ENCODE results near the gene INTS7.

INTS7 gene

DNA sequence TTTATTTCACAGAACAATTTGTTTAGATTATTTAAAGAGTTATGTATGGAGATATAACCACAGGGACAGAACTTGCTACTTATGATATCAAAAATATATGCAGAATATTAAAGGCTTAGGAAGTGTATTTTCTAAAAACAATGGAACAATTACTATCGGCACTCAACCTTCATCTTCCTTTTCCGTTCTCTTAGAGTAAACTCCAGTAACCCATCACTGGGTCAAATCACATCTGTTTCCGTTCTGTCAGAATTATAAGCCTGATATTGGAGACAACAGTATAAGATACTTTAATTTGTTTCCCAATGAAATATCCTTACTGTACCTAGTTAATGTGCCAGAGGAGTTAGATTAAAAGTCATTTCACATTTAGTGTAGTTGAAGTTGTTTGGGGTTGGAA, 32.4 kb upstream of the INTS7 start:
- Histone ChIP-seq H3K27ac (ENCODE audit: low read depth, low read length) (no peak overlapping the region), H3K9ac (ENCODE audit: low read depth in 1 of 2, low read length in 2 of 2) (no peak overlapping the region), H3K4me3 (ENCODE audit: low read depth in 1 of 2, low read length in 2 of 2) (no peak overlapping the region), H3K36me3 (ENCODE audit: control insufficient read depth in 1 of 2, insufficient read depth in 2 of 2, low read length in 2 of 2) (no peaks in the 10 kb centered on the region), H3K27me3 (ENCODE audit: control insufficient read depth in 1 of 2, insufficient read depth in 2 of 2, low read length in 2 of 2) (no peaks in the 10 kb centered on the region), H3K4me1 (ENCODE audit: control insufficient read depth in 1 of 2, insufficient read depth in 2 of 2, low read length in 2 of 2) (no peaks in the 10 kb centered on the region), H3K9me3 (ENCODE audit: control insufficient read depth in 1 of 2, low read length in 2 of 2) (no peaks in the 10 kb centered on the region)

DNA sequence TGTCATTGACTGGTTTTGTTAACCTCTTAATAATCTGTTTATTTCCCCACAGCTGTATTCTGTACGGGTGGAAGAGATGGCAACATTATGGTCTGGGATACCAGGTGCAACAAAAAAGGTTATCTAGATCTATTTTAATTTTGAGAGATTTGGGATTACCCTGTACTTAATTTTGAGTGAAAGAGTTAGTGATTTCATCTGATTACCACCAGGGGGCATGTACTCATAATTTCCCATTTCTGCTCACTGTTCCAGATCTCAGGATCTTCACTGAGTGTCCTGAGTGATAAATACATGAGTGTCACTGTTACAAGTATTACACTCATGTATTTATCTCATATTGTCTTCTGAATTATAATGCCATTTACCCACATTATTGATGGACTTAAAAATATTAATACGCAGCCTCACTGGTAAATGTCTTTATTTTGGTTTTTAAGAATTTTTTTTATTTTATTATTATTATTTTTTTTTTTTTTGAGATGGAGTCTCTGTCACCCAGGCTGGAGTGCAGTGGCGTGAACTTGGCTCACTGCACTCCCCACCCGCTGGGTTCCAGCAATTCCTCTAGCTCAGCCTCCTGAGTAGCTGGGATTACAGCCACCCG, 27.6 kb upstream of the INTS7 start:
- no peaks in the 10 kb centered on the region for H3K27me3 ChIP-seq (ENCODE audit: control insufficient read depth in 1 of 2, insufficient read depth in 2 of 2, low read length in 2 of 2)
- H3K9ac ChIP-seq (ENCODE audit: low read depth in 1 of 2, low read length in 2 of 2), result no peak overlapping the region
- no peak overlapping the region for H3K4me3 ChIP-seq (ENCODE audit: low read depth in 1 of 2, low read length in 2 of 2)
- no peaks in the 10 kb centered on the region for H3K9me3 ChIP-seq (ENCODE audit: control insufficient read depth in 1 of 2, low read length in 2 of 2)
- no peak overlapping the region for H3K27ac ChIP-seq (ENCODE audit: low read depth, low read length)
- no peaks in the 10 kb centered on the region for H3K4me1 ChIP-seq (ENCODE audit: control insufficient read depth in 1 of 2, insufficient read depth in 2 of 2, low read length in 2 of 2)
- H3K36me3 ChIP-seq (ENCODE audit: control insufficient read depth in 1 of 2, insufficient read depth in 2 of 2, low read length in 2 of 2), result no peaks in the 10 kb centered on the region

DNA sequence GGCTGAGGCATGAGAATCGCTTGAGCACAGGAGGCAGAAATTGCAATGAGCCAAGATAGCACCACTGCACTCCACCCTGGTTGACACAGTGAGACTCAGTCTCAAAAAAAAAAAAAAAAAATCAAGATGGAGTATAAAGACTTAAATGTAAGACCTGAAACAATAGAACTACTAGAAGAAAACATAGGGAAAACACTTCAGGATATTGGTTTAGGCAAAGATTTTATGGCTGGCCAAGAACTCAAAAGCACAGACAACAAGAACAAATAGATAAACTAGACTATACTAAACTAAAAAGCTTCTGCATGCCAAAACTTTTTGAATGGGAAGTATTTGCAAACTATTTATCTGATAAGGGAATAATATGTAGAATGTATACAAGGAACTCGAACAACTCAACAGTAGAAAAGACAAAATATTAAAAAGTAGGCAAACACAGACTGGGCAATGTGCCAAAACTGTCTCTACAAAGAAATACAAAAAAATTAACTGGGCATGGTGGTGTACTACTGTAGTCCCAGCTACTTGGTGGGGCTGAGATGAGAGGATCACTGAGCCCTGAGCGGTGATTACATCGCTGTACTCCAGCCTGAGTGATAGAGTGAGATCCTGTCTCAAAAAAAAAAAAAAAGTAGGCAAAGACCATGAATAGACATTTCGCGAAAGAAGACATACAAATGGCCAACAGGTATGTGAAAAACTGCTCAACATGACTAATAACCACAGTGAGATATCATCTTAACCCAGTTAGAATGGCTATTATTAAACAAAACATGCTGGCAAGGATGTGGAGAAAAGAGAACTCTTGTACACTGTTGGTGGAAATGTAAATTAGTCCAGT, 25.5 kb upstream of the INTS7 start:
- H3K4me3 ChIP-seq (ENCODE audit: low read depth in 1 of 2, low read length in 2 of 2), result no peak overlapping the region
- no peaks in the 10 kb centered on the region for H3K27me3 ChIP-seq (ENCODE audit: control insufficient read depth in 1 of 2, insufficient read depth in 2 of 2, low read length in 2 of 2)
- peaks cover 0 to 13% of the 10 kb centered on the region in 2 donors for H3K9me3 ChIP-seq (ENCODE audit: control insufficient read depth in 1 of 2, low read length in 2 of 2)
- H3K9ac ChIP-seq (ENCODE audit: low read depth in 1 of 2, low read length in 2 of 2), result no peak overlapping the region
- no peak overlapping the region for H3K27ac ChIP-seq (ENCODE audit: low read depth, low read length)
- peaks cover 0 to 5% of the 10 kb centered on the region in 2 donors for H3K36me3 ChIP-seq (ENCODE audit: control insufficient read depth in 1 of 2, insufficient read depth in 2 of 2, low read length in 2 of 2)
- H3K4me1 ChIP-seq (ENCODE audit: control insufficient read depth in 1 of 2, insufficient read depth in 2 of 2, low read length in 2 of 2), result no peaks in the 10 kb centered on the region

DNA sequence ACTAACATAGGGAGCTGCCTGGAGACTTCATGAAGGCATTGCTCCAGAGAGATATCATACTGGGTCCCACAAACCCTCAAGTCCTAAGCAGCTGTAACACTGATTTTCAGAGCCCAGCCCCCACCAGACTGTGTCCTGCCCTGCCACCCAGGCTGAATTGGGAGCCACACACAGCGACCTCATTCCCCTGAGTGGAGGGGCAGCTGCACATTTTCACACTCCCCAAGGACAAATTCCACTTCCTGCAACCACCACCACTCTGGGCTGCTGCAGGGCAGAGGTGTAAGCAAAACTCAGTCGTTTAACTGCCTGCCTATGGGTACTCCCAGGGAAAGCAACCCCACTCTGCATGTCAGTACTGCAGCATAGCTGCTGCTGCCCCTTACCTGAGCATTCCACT, 20.0 kb upstream of the INTS7 start:
- no peak overlapping the region for H3K4me3 ChIP-seq (ENCODE audit: low read depth in 1 of 2, low read length in 2 of 2)
- no peak overlapping the region for H3K9ac ChIP-seq (ENCODE audit: low read depth in 1 of 2, low read length in 2 of 2)
- H3K9me3 ChIP-seq (ENCODE audit: control insufficient read depth in 1 of 2, low read length in 2 of 2), result peaks cover 0 to 13% of the 10 kb centered on the region in 2 donors
- H3K27me3 ChIP-seq (ENCODE audit: control insufficient read depth in 1 of 2, insufficient read depth in 2 of 2, low read length in 2 of 2), result no peaks in the 10 kb centered on the region
- H3K4me1 ChIP-seq (ENCODE audit: control insufficient read depth in 1 of 2, insufficient read depth in 2 of 2, low read length in 2 of 2), result peaks cover 0 to 4% of the 10 kb centered on the region in 2 donors
- H3K27ac ChIP-seq (ENCODE audit: low read depth, low read length), result no peak overlapping the region
- peaks cover 0 to 12% of the 10 kb centered on the region in 2 donors for H3K36me3 ChIP-seq (ENCODE audit: control insufficient read depth in 1 of 2, insufficient read depth in 2 of 2, low read length in 2 of 2)

DNA sequence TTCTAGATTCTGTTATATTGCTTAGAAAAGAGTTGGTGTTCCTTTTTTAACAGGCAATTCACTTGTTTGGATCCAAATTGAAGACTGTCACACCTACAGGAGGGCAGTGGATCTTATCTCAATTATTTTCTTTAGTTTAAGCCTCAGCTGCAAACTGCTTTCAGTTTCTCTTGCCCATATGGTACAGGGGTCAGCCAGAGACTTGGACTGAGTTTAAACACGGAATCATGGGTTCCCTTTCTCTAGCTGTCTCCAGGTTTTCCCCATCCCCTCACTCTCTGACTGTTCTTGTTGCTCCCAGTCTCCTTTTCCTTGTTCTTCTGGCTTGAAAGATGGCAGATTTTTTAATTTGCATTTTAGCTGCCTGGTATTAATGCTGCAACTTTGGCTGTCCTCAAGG, 18.6 kb upstream of the INTS7 start:
- H3K27me3 ChIP-seq (ENCODE audit: control insufficient read depth in 1 of 2, insufficient read depth in 2 of 2, low read length in 2 of 2), result no peaks in the 10 kb centered on the region
- H3K4me3 ChIP-seq (ENCODE audit: low read depth in 1 of 2, low read length in 2 of 2), result no peak overlapping the region
- H3K36me3 ChIP-seq (ENCODE audit: control insufficient read depth in 1 of 2, insufficient read depth in 2 of 2, low read length in 2 of 2), result peaks cover 0 to 12% of the 10 kb centered on the region in 2 donors
- H3K27ac ChIP-seq (ENCODE audit: low read depth, low read length), result no peak overlapping the region
- H3K4me1 ChIP-seq (ENCODE audit: control insufficient read depth in 1 of 2, insufficient read depth in 2 of 2, low read length in 2 of 2), result peaks cover 0 to 4% of the 10 kb centered on the region in 2 donors
- H3K9ac ChIP-seq (ENCODE audit: low read depth in 1 of 2, low read length in 2 of 2), result no peak overlapping the region
- H3K9me3 ChIP-seq (ENCODE audit: control insufficient read depth in 1 of 2, low read length in 2 of 2), result peaks cover 0 to 13% of the 10 kb centered on the region in 2 donors

DNA sequence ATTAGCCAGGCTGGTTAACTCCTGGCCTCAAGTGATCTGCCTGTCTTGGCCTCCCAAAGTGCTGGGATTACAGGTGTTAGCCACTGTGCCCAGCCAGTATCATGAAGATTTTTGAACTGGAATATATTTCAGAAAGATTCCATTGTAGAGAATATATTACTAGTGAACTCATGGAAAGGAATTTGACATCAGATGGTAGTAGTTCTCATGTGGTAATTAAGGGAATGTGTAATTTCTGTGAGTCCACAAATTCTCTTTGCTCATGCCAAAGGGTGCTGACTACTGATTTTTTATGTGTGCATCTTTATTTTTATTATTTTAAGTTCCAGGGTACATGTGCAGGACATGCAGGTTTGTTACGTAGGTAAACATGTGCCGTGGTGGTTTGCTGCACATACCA, 10.6 kb upstream of the INTS7 start:
- Histone ChIP-seq H3K4me1 (ENCODE audit: control insufficient read depth in 1 of 2, insufficient read depth in 2 of 2, low read length in 2 of 2) (no peaks in the 10 kb centered on the region), H3K9ac (ENCODE audit: low read depth in 1 of 2, low read length in 2 of 2) (no peak overlapping the region), H3K27ac (ENCODE audit: low read depth, low read length) (no peak overlapping the region), H3K4me3 (ENCODE audit: low read depth in 1 of 2, low read length in 2 of 2) (no peak overlapping the region), H3K9me3 (ENCODE audit: control insufficient read depth in 1 of 2, low read length in 2 of 2) (no peaks in the 10 kb centered on the region), H3K36me3 (ENCODE audit: control insufficient read depth in 1 of 2, insufficient read depth in 2 of 2, low read length in 2 of 2) (peaks cover 2 to 9% of the 10 kb centered on the region in 2 donors), H3K27me3 (ENCODE audit: control insufficient read depth in 1 of 2, insufficient read depth in 2 of 2, low read length in 2 of 2) (no peaks in the 10 kb centered on the region)

DNA sequence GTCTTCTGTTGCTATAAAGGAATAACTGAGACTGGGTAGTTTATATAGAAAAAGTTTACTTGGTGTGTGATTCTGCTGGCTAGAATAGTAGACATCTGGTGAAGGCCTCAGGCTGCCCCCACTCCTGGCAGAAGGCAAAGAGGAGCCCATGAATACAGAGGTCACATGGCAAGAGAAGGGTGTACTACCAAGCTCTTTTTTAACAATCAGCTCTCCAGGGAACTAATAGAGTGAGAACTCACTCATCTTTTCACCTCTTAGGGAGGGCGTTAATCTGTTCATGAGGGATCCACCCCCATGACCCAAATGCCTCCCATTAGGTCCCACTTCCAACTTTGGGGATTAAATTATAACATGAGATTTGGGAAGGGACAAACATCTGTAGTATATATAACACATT, 9.5 kb upstream of the INTS7 start:
- Histone ChIP-seq H3K9ac (ENCODE audit: low read depth in 1 of 2, low read length in 2 of 2) (no peak overlapping the region), H3K27ac (ENCODE audit: low read depth, low read length) (no peak overlapping the region), H3K4me1 (ENCODE audit: control insufficient read depth in 1 of 2, insufficient read depth in 2 of 2, low read length in 2 of 2) (no peaks in the 10 kb centered on the region), H3K9me3 (ENCODE audit: control insufficient read depth in 1 of 2, low read length in 2 of 2) (no peaks in the 10 kb centered on the region), H3K36me3 (ENCODE audit: control insufficient read depth in 1 of 2, insufficient read depth in 2 of 2, low read length in 2 of 2) (peaks cover 2 to 9% of the 10 kb centered on the region in 2 donors), H3K4me3 (ENCODE audit: low read depth in 1 of 2, low read length in 2 of 2) (no peak overlapping the region), H3K27me3 (ENCODE audit: control insufficient read depth in 1 of 2, insufficient read depth in 2 of 2, low read length in 2 of 2) (no peaks in the 10 kb centered on the region)

DNA sequence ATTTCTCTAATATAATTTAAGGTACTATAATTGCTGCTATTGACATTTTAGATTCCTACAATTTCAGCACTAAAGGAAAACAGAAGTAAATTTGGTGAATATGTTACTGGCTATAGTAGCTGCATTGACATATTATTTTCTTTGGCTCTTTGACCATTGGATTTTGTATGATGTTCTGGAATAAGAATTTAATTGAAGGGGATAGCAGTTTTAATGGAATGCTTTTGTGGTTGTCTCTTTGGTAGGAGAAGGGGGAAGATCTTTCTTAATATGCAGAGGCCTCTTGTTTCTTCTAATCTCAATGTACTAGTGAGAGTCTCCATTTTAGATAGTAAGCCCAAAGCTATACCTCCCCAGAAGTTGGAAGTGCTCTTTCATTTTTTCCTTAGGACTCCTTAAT, 7.1 kb upstream of the INTS7 start:
- H3K36me3 ChIP-seq (ENCODE audit: control insufficient read depth in 1 of 2, insufficient read depth in 2 of 2, low read length in 2 of 2), result peaks cover 2 to 9% of the 10 kb centered on the region in 2 donors
- no peak overlapping the region for H3K27ac ChIP-seq (ENCODE audit: low read depth, low read length)
- no peak overlapping the region for H3K9ac ChIP-seq (ENCODE audit: low read depth in 1 of 2, low read length in 2 of 2)
- no peak overlapping the region for H3K4me3 ChIP-seq (ENCODE audit: low read depth in 1 of 2, low read length in 2 of 2)
- no peaks in the 10 kb centered on the region for H3K27me3 ChIP-seq (ENCODE audit: control insufficient read depth in 1 of 2, insufficient read depth in 2 of 2, low read length in 2 of 2)
- H3K9me3 ChIP-seq (ENCODE audit: control insufficient read depth in 1 of 2, low read length in 2 of 2), result no peaks in the 10 kb centered on the region
- H3K4me1 ChIP-seq (ENCODE audit: control insufficient read depth in 1 of 2, insufficient read depth in 2 of 2, low read length in 2 of 2), result no peaks in the 10 kb centered on the region

DNA sequence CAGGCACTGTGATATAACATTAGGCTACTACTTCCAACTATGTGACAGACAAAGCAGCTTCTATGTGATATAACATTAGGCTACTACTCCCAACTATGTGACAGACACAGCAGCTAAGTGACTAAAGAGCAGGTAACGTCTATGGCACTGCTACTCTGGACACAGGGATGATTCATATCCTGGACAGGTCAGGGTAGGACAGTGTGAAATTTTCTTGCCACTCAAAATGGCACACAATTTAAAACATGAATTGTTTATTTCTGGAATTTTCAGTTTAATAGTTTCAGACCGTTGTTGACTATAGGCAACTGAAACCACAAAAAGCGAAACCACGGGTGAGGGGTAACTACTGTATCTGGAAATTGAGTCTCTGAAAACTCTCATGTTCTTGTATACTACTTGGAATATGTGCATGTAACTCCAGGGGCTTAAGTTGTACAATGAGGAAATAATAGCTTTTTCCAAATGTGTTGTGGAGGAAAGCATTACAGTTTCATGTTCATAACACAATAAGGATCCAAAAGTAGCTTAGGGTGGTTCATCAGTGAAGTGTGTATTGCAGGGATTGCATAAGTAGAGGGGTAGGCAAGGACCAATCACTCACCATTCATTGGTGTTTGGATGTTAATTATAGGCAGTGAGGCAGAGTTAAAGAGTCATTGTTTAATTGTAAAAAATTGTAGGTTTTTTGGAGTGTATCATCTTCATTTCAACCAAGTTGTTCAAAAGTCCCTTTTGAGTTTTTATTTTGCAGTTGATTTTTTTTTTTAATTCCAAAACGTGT, 5.5 kb upstream of the INTS7 start:
- H3K4me3 ChIP-seq (ENCODE audit: low read depth in 1 of 2, low read length in 2 of 2), result no peak overlapping the region
- H3K9ac ChIP-seq (ENCODE audit: low read depth in 1 of 2, low read length in 2 of 2), result no peak overlapping the region
- H3K4me1 ChIP-seq (ENCODE audit: control insufficient read depth in 1 of 2, insufficient read depth in 2 of 2, low read length in 2 of 2), result peaks cover 6 to 12% of the 10 kb centered on the region in 2 donors
- no peak overlapping the region for H3K27ac ChIP-seq (ENCODE audit: low read depth, low read length)
- no peaks in the 10 kb centered on the region for H3K27me3 ChIP-seq (ENCODE audit: control insufficient read depth in 1 of 2, insufficient read depth in 2 of 2, low read length in 2 of 2)
- H3K36me3 ChIP-seq (ENCODE audit: control insufficient read depth in 1 of 2, insufficient read depth in 2 of 2, low read length in 2 of 2), result peaks cover 2 to 9% of the 10 kb centered on the region in 2 donors
- H3K9me3 ChIP-seq (ENCODE audit: control insufficient read depth in 1 of 2, low read length in 2 of 2), result no peaks in the 10 kb centered on the region

DNA sequence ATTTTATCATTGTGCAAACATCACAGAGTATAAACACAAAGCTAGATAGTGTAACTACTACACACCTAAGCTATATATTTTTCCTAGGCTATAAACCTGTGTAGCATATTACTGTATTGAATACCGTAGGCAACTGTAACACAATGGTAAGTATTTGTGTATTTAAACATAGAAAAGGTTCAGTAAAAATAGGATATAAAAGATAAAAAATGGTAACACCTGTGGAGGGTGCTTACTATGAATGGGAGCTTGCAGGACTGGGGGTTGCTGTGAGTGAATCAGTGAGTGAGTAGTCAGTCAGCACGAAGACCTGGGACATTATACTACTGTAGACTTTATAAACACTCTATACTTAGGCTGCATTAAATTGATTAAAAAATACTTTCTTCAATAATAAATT, 4.3 kb upstream of the INTS7 start:
- Histone ChIP-seq H3K4me3 (ENCODE audit: low read depth in 1 of 2, low read length in 2 of 2) (no peak overlapping the region), H3K4me1 (ENCODE audit: control insufficient read depth in 1 of 2, insufficient read depth in 2 of 2, low read length in 2 of 2) (peaks cover 10 to 12% of the 10 kb centered on the region in 2 donors), H3K9ac (ENCODE audit: low read depth in 1 of 2, low read length in 2 of 2) (no peak overlapping the region), H3K27me3 (ENCODE audit: control insufficient read depth in 1 of 2, insufficient read depth in 2 of 2, low read length in 2 of 2) (no peaks in the 10 kb centered on the region), H3K27ac (ENCODE audit: low read depth, low read length) (no peak overlapping the region), H3K9me3 (ENCODE audit: control insufficient read depth in 1 of 2, low read length in 2 of 2) (no peaks in the 10 kb centered on the region), H3K36me3 (ENCODE audit: control insufficient read depth in 1 of 2, insufficient read depth in 2 of 2, low read length in 2 of 2) (peaks cover 0 to 3% of the 10 kb centered on the region in 2 donors)
